Measurements from ENCODE around the gene TPK1. TPM values are rescaled to one million over a fixed set of nuclear protein-coding genes. Genes with fewer than 3 reads are reported as not detected.

TPK1 gene
- total RNA-seq, 1 experiment from 2014 or later: 3.3 TPM

DNA sequence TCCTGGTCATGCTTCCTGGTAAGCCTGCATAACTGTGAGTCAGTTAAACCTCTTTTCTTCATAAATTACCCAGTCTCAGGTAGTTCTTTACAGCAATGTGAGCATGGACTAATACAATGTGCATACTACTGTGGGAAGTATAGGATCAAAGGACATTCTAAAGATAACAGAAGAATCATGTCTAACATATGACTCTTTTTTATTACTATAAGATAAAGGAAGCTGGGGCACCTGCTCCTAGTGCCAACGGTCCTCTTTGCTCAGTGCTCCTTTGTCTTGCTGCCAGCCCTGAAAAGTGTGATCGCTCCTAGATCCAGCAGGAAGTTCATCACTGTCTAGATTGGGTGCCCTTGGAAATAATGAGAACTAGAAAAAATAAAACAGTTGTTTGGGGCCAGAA, 289.1 kb downstream of the TPK1 start:
- Histone ChIP-seq H3K27ac (ENCODE audit: low read length) (no peak overlapping the region), H3K36me3 (ENCODE audit: control insufficient read depth, insufficient read depth, low read length) (no peaks in the 10 kb centered on the region), H3K4me1 (ENCODE audit: control insufficient read depth, insufficient read depth, low read length) (no peaks in the 10 kb centered on the region), H3K4me3 (ENCODE audit: low read depth in 2 of 2, low read length in 2 of 2) (no peak overlapping the region), H3K27me3 (ENCODE audit: control insufficient read depth, insufficient read depth, low read length) (no peaks in the 10 kb centered on the region), H3K9me3 (ENCODE audit: control insufficient read depth, insufficient read depth, low read depth, low read length) (no peaks in the 10 kb centered on the region)
- intact Hi-C loops (cut with micrococcal nuclease; ENCODE audit: unreplicated experiment) (no loop called here), in situ Hi-C loops (cut with HindIII; ENCODE audit: low pct_unique_long_range_greater_than_20kb, low sequenced_read_pairs) (no loop called here)
- POLR2A ChIA-PET: no interaction called here
- no TSS peak for BruUV-seq (replicated peaks)
- DNase-seq (ENCODE audit: low read depth, low spot score) (no peak), ATAC-seq (no peak)
- CTCF ChIA-PET: no interaction called here
- TF ChIP-seq, protein P1, sequence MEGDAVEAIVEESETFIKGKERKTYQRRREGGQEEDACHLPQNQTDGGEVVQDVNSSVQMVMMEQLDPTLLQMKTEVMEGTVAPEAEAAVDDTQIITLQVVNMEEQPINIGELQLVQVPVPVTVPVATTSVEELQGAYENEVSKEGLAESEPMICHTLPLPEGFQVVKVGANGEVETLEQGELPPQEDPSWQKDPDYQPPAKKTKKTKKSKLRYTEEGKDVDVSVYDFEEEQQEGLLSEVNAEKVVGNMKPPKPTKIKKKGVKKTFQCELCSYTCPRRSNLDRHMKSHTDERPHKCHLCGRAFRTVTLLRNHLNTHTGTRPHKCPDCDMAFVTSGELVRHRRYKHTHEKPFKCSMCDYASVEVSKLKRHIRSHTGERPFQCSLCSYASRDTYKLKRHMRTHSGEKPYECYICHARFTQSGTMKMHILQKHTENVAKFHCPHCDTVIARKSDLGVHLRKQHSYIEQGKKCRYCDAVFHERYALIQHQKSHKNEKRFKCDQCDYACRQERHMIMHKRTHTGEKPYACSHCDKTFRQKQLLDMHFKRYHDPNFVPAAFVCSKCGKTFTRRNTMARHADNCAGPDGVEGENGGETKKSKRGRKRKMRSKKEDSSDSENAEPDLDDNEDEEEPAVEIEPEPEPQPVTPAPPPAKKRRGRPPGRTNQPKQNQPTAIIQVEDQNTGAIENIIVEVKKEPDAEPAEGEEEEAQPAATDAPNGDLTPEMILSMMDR (IDR thresholded peaks at IDR 0.05): no peak
- TF ChIP-seq SIN3A (IDR thresholded peaks at IDR 0.05; ENCODE audit: borderline replicate concordance, insufficient read depth, low read depth, low read length) (no peak), TCF7L2 (IDR thresholded peaks at IDR 0.05; ENCODE audit: low read depth, low read length) (no peak), POLR2AphosphoS5 (IDR thresholded peaks at IDR 0.05; ENCODE audit: low read depth, low read length) (no peak)
- TF ChIP-seq, protein P2, sequence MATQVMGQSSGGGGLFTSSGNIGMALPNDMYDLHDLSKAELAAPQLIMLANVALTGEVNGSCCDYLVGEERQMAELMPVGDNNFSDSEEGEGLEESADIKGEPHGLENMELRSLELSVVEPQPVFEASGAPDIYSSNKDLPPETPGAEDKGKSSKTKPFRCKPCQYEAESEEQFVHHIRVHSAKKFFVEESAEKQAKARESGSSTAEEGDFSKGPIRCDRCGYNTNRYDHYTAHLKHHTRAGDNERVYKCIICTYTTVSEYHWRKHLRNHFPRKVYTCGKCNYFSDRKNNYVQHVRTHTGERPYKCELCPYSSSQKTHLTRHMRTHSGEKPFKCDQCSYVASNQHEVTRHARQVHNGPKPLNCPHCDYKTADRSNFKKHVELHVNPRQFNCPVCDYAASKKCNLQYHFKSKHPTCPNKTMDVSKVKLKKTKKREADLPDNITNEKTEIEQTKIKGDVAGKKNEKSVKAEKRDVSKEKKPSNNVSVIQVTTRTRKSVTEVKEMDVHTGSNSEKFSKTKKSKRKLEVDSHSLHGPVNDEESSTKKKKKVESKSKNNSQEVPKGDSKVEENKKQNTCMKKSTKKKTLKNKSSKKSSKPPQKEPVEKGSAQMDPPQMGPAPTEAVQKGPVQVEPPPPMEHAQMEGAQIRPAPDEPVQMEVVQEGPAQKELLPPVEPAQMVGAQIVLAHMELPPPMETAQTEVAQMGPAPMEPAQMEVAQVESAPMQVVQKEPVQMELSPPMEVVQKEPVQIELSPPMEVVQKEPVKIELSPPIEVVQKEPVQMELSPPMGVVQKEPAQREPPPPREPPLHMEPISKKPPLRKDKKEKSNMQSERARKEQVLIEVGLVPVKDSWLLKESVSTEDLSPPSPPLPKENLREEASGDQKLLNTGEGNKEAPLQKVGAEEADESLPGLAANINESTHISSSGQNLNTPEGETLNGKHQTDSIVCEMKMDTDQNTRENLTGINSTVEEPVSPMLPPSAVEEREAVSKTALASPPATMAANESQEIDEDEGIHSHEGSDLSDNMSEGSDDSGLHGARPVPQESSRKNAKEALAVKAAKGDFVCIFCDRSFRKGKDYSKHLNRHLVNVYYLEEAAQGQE (IDR thresholded peaks at IDR 0.05; ENCODE audit: insufficient read depth in 1 of 2, low read depth in 2 of 2, low read length in 1 of 2): no peak

DNA sequence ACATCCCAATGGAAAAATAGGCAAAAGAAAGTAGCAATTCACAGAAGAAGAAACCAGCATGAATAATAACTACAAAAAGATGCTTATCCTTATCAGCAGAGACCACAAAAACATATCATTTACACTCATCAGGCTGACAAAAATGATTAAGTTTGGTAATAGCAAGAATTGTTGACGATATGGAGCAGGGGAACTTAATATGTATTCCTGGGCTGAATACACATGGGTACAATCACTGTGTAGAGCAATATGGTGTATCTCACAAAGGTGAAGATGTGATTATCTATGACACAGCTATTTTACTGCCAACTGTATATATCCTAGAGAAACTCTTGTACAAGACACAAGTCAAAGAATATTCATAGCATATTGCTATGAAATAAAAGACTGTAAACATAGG, 290.5 kb downstream of the TPK1 start:
- POLR2A ChIA-PET: no interaction called here
- intact Hi-C loops (cut with micrococcal nuclease; ENCODE audit: unreplicated experiment): no loop called here
- no peak for ATAC-seq
- Histone ChIP-seq H3K27me3 (ENCODE audit: control insufficient read depth, insufficient read depth, low read length) (no peaks in the 10 kb centered on the region), H3K27ac (ENCODE audit: low read length) (no peak overlapping the region), H3K9me3 (ENCODE audit: control insufficient read depth, insufficient read depth, low read depth, low read length) (no peaks in the 10 kb centered on the region), H3K4me1 (ENCODE audit: control insufficient read depth, insufficient read depth, low read length) (no peaks in the 10 kb centered on the region), H3K36me3 (ENCODE audit: control insufficient read depth, insufficient read depth, low read length) (no peaks in the 10 kb centered on the region), H3K4me3 (ENCODE audit: low read depth in 2 of 2, low read length in 2 of 2) (no peak overlapping the region)
- CTCF ChIA-PET: no interaction called here
- no peak for DNase-seq (ENCODE audit: low read depth, low spot score)
- in situ Hi-C loops (cut with HindIII; ENCODE audit: low pct_unique_long_range_greater_than_20kb, low sequenced_read_pairs): no loop called here
- TF ChIP-seq, protein P1 (IDR thresholded peaks at IDR 0.05): no peak
- TF ChIP-seq, protein P2 (IDR thresholded peaks at IDR 0.05; ENCODE audit: insufficient read depth in 1 of 2, low read depth in 2 of 2, low read length in 1 of 2): no peak
- TF ChIP-seq POLR2AphosphoS5 (IDR thresholded peaks at IDR 0.05; ENCODE audit: low read depth, low read length): no peak
- no peak for TF ChIP-seq TCF7L2 (IDR thresholded peaks at IDR 0.05; ENCODE audit: low read depth, low read length)
- no peak for TF ChIP-seq SIN3A (IDR thresholded peaks at IDR 0.05; ENCODE audit: borderline replicate concordance, insufficient read depth, low read depth, low read length)
- BruUV-seq (replicated peaks): no TSS peak

Measured in Panc1 (cell line).